M059J (cell line): ENCODE results near the gene PTK6. TPM values are rescaled to one million over a fixed set of nuclear protein-coding genes. Genes with fewer than 3 reads are reported as not detected.

ENCODE experiments used
- DNase-seq: peaks from one replicate; pipeline ENCODE4 v3.0.0-alpha.2; 2012; ENCODE audit warnings: low read depth
- total RNA-seq: library from RNA; depleted of rRNA; stranded (reverse); fragments of >200 nt; shearing (Covaris generic); gene quantifications from 2 replicates; pipeline ENCODE4 v1.2.3, GENCODE V29; 2014; rRNA removed

PTK6 gene
- total RNA-seq, 1 experiment from 2014 or later, result not detected

- no peak for DNase-seq
These were observed 58.6 kb downstream of the PTK6 start for GRCh38 chr20:63478346-63479302.

Other genes starting within 250 kb of the PTK6 start
- not detected in 2 replicates for gene COL20A1, start 244.2 kb downstream of the PTK6 start, total RNA-seq
- gene CHRNA4, start 176.0 kb downstream of the PTK6 start, total RNA-seq, result not detected in 2 replicates
- gene KCNQ2, start 64.7 kb downstream of the PTK6 start, total RNA-seq, result not detected in 2 replicates
- gene EEF1A2, start 38.3 kb downstream of the PTK6 start, total RNA-seq, result 154 and 260 TPM in 2 replicates
- 263 and 328 TPM in 2 replicates for gene PPDPF, start 16.6 kb downstream of the PTK6 start, total RNA-seq
- gene SRMS, start 10.4 kb upstream of the PTK6 start, total RNA-seq, result not detected in 2 replicates
- not detected in 2 replicates for gene FNDC11, start 16.8 kb upstream of the PTK6 start, total RNA-seq
- 88.7 and 205 TPM in 2 replicates for gene HELZ2, start 36.9 kb upstream of the PTK6 start, total RNA-seq
- 9.6 and 19.6 TPM in 2 replicates for gene GMEB2, start 89.7 kb upstream of the PTK6 start, total RNA-seq
- 0.89 and 2.6 TPM in 2 replicates for gene STMN3, start 116.0 kb upstream of the PTK6 start, total RNA-seq
- 4.0 and 9.9 TPM in 2 replicates for gene RTEL1, start 120.9 kb upstream of the PTK6 start, total RNA-seq
- gene TNFRSF6B, start 159.3 kb upstream of the PTK6 start, total RNA-seq, result 1.9 TPM in 1 of 2 replicates, not detected in the other
- 29.1 and 56.3 TPM in 2 replicates for gene ARFRP1, start 170.6 kb upstream of the PTK6 start, total RNA-seq
- 24.2 and 25.7 TPM in 2 replicates for gene ZGPAT, start 170.7 kb upstream of the PTK6 start, total RNA-seq
- 0.12 and 4.4 TPM in 2 replicates for gene LIME1, start 199.3 kb upstream of the PTK6 start, total RNA-seq
- 36.9 and 59.3 TPM in 2 replicates for gene SLC2A4RG, start 202.4 kb upstream of the PTK6 start, total RNA-seq